ENCODE results near the gene MRI1. TPM values are rescaled to one million over a fixed set of nuclear protein-coding genes. Genes with fewer than 3 reads are reported as not detected.

The MRI1 gene
- total and polyA plus RNA-seq, 2 experiments from 2014 or later = 16.5 to 39.7 TPM

- no peak overlapping the region for H3K4me2 ChIP-seq (ENCODE audit: unreplicated experiment)
- no peak overlapping the region for H3K9ac ChIP-seq
- peaks cover 6% of the 10 kb centered on the region; the same call in 1 of the 2 replicates for H3K4me1 ChIP-seq (ENCODE audit: insufficient read depth)
- H3K27me3 ChIP-seq (replicated peaks; ENCODE audit: insufficient read depth) = no peaks in the 10 kb centered on the region
- no peak overlapping the region for H2AFZ ChIP-seq
- H3K9me3 ChIP-seq (ENCODE audit: low read depth) = no peaks in the 10 kb centered on the region
- no peak overlapping the region for H3K4me3 ChIP-seq
- WGBS, 2 experiments (ENCODE audit: low coverage in 1 of 2, low lambda C conversion rate in 2 of 2, missing lambda C conversion rate in 2 of 2) = 97% methylated on average over 19 of the region's 19 CpGs
- H3K36me3 ChIP-seq (ENCODE audit: low read depth) = no peaks in the 10 kb centered on the region
- in situ Hi-C loops (cut with MboI) = no loop called here
- 0 out of 2 replicates have a peak, but pooled peaks cover 5% of the 10 kb centered on the region for H3F3A ChIP-seq (ENCODE audit: insufficient read depth)
- DNase-seq = no peak
- H3K79me2 ChIP-seq (ENCODE audit: insufficient read depth) = peaks cover 20% of the 10 kb centered on the region
- no peak overlapping the region for H3K27ac ChIP-seq
- H3K9me2 ChIP-seq (ENCODE audit: insufficient read depth) = no peaks in the 10 kb centered on the region
- TF ChIP-seq EZH2 (IDR thresholded peaks at IDR 0.05; ENCODE audit: insufficient read depth, poor library complexity, severe bottlenecking) = no peak
- no peak for TF ChIP-seq EZH2phosphoT487 (IDR thresholded peaks at IDR 0.05; ENCODE audit: insufficient read depth, low read depth)
- H4K20me1 ChIP-seq (ENCODE audit: insufficient read depth) = no peaks in the 10 kb centered on the region
These were observed 4.2 kb downstream of the MRI1 start for GRCh38 chr19:13768510-13768909.

- Histone ChIP-seq H3K9me3 (ENCODE audit: low read depth) (no peaks in the 10 kb centered on the region), H3F3A (ENCODE audit: insufficient read depth) (peaks cover 14% of the 10 kb centered on the region; the same call in 1 of the 2 replicates), H3K4me2 (ENCODE audit: unreplicated experiment) (no peak overlapping the region), H3K9me2 (ENCODE audit: insufficient read depth) (no peaks in the 10 kb centered on the region), H3K4me3 (no peak overlapping the region), H2AFZ (no peak overlapping the region), H3K27ac (no peak overlapping the region), H3K9ac (no peak overlapping the region), H3K27me3 (replicated peaks; ENCODE audit: insufficient read depth) (no peaks in the 10 kb centered on the region), H4K20me1 (ENCODE audit: insufficient read depth) (no peaks in the 10 kb centered on the region), H3K4me1 (ENCODE audit: insufficient read depth) (peaks cover 11% of the 10 kb centered on the region), H3K36me3 (ENCODE audit: low read depth) (no peaks in the 10 kb centered on the region), H3K79me2 (ENCODE audit: insufficient read depth) (peaks cover 18% of the 10 kb centered on the region)
- in situ Hi-C loops (cut with MboI) = no loop called here
- TF ChIP-seq EZH2 (IDR thresholded peaks at IDR 0.05; ENCODE audit: insufficient read depth, poor library complexity, severe bottlenecking) (no peak), EZH2phosphoT487 (IDR thresholded peaks at IDR 0.05; ENCODE audit: insufficient read depth, low read depth) (no peak)
- no peak for DNase-seq
- WGBS, 2 experiments (ENCODE audit: low coverage in 1 of 2, low lambda C conversion rate in 2 of 2, missing lambda C conversion rate in 2 of 2) = 85 to 88% methylated on average over 16 of the region's 16 CpGs
These were observed 5.8 kb downstream of the MRI1 start for GRCh38 chr19:13770013-13770635.

- Histone ChIP-seq H3K27ac (peak within 1 kb of the TSS; percentile 87), H3K36me3 (ENCODE audit: low read depth) (no peaks in the 10 kb centered on the region), H3K9me2 (ENCODE audit: insufficient read depth) (no peaks in the 10 kb centered on the region), H3K4me1 (ENCODE audit: insufficient read depth) (peaks cover 12% of the 10 kb centered on the region), H2AFZ (peak within 1 kb of the TSS; percentile 65), H3K9ac (peak within 1 kb of the TSS; percentile 96), H3K4me3 (peak within 1 kb of the TSS; percentile 95), H3K27me3 (replicated peaks; ENCODE audit: insufficient read depth) (no peaks in the 10 kb centered on the region), H3K9me3 (ENCODE audit: low read depth) (no peaks in the 10 kb centered on the region), H3F3A (ENCODE audit: insufficient read depth) (peaks cover 21% of the 10 kb centered on the region), H3K4me2 (ENCODE audit: unreplicated experiment) (peak within 1 kb of the TSS; percentile 98), H3K79me2 (ENCODE audit: insufficient read depth) (peaks cover 37% of the 10 kb centered on the region), H4K20me1 (ENCODE audit: insufficient read depth) (no peaks in the 10 kb centered on the region)
- TF ChIP-seq EZH2phosphoT487 (IDR thresholded peaks at IDR 0.05; ENCODE audit: insufficient read depth, low read depth) (no peak), EZH2 (IDR thresholded peaks at IDR 0.05; ENCODE audit: insufficient read depth, poor library complexity, severe bottlenecking) (no peak)
- 1% methylated on average over 43 to 61 of the region's 61 CpGs for WGBS, 2 experiments (ENCODE audit: low coverage in 1 of 2, low lambda C conversion rate in 2 of 2, missing lambda C conversion rate in 2 of 2)
- in situ Hi-C loops (cut with MboI) = no loop called here
- peak; percentile 99 for DNase-seq
These were observed 10.2 kb downstream of the MRI1 start, which contains the start of gene C19orf53 for GRCh38 chr19:13774217-13775191. Gene C19orf53 (plus strand): TSS chr19:13774456. CDS start chr19:13774478, 22 bp downstream.

GRCh38 chr19:13778398-13778797 is 14.1 kb downstream of the MRI1 start:
- H3K27me3 ChIP-seq (replicated peaks; ENCODE audit: insufficient read depth) = no peaks in the 10 kb centered on the region
- in situ Hi-C loops (cut with MboI) = no loop called here
- no peaks in the 10 kb centered on the region for H3K9me2 ChIP-seq (ENCODE audit: insufficient read depth)
- H2AFZ ChIP-seq = no peak overlapping the region
- no peak for DNase-seq
- 62 to 63% methylated on average over 9 of the region's 9 CpGs for WGBS, 2 experiments (ENCODE audit: low coverage in 1 of 2, low lambda C conversion rate in 2 of 2, missing lambda C conversion rate in 2 of 2)
- no peak overlapping the region for H3K27ac ChIP-seq
- H3F3A ChIP-seq (ENCODE audit: insufficient read depth) = peaks cover 43% of the 10 kb centered on the region
- no peak for TF ChIP-seq EZH2 (IDR thresholded peaks at IDR 0.05; ENCODE audit: insufficient read depth, poor library complexity, severe bottlenecking)
- no peak for TF ChIP-seq EZH2phosphoT487 (IDR thresholded peaks at IDR 0.05; ENCODE audit: insufficient read depth, low read depth)
- peaks cover 26% of the 10 kb centered on the region for H3K4me1 ChIP-seq (ENCODE audit: insufficient read depth)
- H3K36me3 ChIP-seq (ENCODE audit: low read depth) = no peaks in the 10 kb centered on the region
- H3K9me3 ChIP-seq (ENCODE audit: low read depth) = no peaks in the 10 kb centered on the region
- no peak overlapping the region for H3K4me2 ChIP-seq (ENCODE audit: unreplicated experiment)
- H3K9ac ChIP-seq = no peak overlapping the region
- peaks cover 37% of the 10 kb centered on the region for H3K79me2 ChIP-seq (ENCODE audit: insufficient read depth)
- H4K20me1 ChIP-seq (ENCODE audit: insufficient read depth) = no peaks in the 10 kb centered on the region
- H3K4me3 ChIP-seq = no peak overlapping the region

Data from GM23248 (cell line).